ENCODE data around the gene CRYL1. TPM values are rescaled to one million over a fixed set of nuclear protein-coding genes. Genes with fewer than 3 reads are reported as not detected.

Gene CRYL1
- total and polyA plus RNA-seq, 9 of the 15 experiments (the other 6 are each of a cell fraction or from before 2014, with no cell fraction given), result 1.0 to 6.9 (median 2.4) TPM

DNA sequence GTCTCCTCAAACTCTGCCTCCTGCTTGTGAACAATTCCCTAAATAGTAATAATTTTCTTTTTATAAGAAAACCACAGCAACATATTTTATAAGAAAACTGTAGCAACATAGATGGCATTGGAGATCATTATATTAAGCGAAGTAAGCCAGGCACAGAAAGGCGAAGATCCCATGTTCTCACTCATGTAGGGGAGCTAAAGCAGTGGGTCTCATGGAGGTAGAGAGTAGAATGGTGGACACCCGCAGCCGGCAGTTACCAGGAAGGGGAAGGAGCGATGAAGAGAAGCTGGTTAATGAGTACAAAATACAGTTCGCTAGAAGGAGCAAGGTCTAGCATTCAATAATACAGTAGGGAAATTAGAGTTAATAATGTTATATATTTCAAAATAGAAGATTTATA lies 42.9 kb downstream of the CRYL1 start (continued):
- TF ChIP-seq POLR3A (IDR thresholded peaks at IDR 0.05; ENCODE audit: borderline replicate concordance, extremely low read depth, insufficient read depth, insufficient read length) (no peak), RBM22 (IDR thresholded peaks at IDR 0.05; ENCODE audit: low read depth, low read length, poor library complexity, severe bottlenecking) (no peak), ZNF586 (CRISPR knock-in tag; conservative IDR thresholded peaks at IDR 0.05) (no peak)

DNA sequence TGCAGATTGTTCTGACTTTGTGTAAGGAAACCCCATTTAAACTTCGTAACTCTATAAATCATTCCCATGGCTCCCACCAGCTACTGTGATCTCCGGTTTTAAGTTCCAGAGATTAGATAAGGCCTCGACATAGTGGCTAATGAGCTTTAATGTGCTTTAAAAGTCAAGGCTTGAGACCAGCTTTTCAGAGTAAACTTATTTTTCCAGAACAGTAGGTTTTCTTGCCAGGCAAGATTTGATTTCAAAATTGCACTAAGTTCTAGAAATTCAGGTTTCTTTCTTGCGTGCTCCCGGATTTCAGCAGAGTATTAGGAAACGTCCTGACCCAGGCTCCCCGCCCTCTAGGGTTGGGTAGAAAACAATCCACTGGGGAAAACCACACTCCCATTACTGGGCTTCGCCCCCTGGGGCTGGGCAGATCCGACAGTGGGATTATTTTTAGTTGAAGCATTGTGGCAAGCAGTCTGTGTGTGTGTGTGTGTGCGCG lies 43.3 kb downstream of the CRYL1 start:
- H2AFZ ChIP-seq (ENCODE audit: low read depth, low read length), result no peak overlapping the region

More for the DNA sequence above, 43.3 kb downstream of the CRYL1 start:
- CTCF ChIA-PET (ENCODE audit: low intra/inter-chr PET ratio), result no interaction called here
- Histone ChIP-seq H3K4me2 (ENCODE audit: insufficient read depth, low read length) (no peak overlapping the region), H3K9ac (ENCODE audit: insufficient read depth in 1 of 2, low read depth in 2 of 2, low read length in 2 of 2) (no peak overlapping the region), H3K79me2 (ENCODE audit: control insufficient read depth, insufficient read depth, low read length) (no peaks in the 10 kb centered on the region), H3K36me3 (ENCODE audit: control insufficient read depth, insufficient read depth, low read length) (no peaks in the 10 kb centered on the region), H3K27me3 (ENCODE audit: control insufficient read depth in 2 of 2, insufficient read depth in 2 of 2, low read length in 2 of 2) (no peaks in the 10 kb centered on the region), H3K4me1 (replicated peaks in 1 of 2; ENCODE audit: control insufficient read depth in 2 of 2, insufficient read depth in 2 of 2, low read length in 2 of 2) (no peaks in the 10 kb centered on the region; a peak in 1 of 5 replicates), H4K20me1 (replicated peaks; ENCODE audit: control insufficient read depth, insufficient read depth, low read length) (no peaks in the 10 kb centered on the region), H3K4me3 (no peak overlapping the region), H3K9me1 (ENCODE audit: control insufficient read depth, insufficient read depth, low read length) (no peaks in the 10 kb centered on the region), H3K27ac (ENCODE audit: extremely low read depth, low read depth, low read length) (no peak overlapping the region), H3K9me3 (replicated peaks; ENCODE audit: control insufficient read depth, insufficient read depth, low read depth, low read length) (no peaks in the 10 kb centered on the region)
- TF ChIP-seq PTRF (tag; IDR thresholded peaks at IDR 0.05) (no peak), MEIS2 (IDR thresholded peaks at IDR 0.05; ENCODE audit: partially characterized antibody) (peak; percentile 26)
- TF ChIP-seq, protein P1, sequence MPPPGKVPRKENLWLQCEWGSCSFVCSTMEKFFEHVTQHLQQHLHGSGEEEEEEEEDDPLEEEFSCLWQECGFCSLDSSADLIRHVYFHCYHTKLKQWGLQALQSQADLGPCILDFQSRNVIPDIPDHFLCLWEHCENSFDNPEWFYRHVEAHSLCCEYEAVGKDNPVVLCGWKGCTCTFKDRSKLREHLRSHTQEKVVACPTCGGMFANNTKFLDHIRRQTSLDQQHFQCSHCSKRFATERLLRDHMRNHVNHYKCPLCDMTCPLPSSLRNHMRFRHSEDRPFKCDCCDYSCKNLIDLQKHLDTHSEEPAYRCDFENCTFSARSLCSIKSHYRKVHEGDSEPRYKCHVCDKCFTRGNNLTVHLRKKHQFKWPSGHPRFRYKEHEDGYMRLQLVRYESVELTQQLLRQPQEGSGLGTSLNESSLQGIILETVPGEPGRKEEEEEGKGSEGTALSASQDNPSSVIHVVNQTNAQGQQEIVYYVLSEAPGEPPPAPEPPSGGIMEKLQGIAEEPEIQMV (tag; conservative IDR thresholded peaks at IDR 0.05; ENCODE audit: low read depth), result no peak
- no peak for ATAC-seq
- intact Hi-C loops (cut with micrococcal nuclease) (no loop called here), in situ Hi-C loops (cut with MboI) (no loop called here)
- WGBS (ENCODE audit: insufficient coverage, low coverage, missing lambda C conversion rate), result 34% methylated on average over 8 of the region's 11 CpGs
- no peak for DNase-seq (ENCODE audit: extremely low read depth in 1 of 4, low spot score in 3 of 4)
- FAIRE-seq, result no peak
- no TSS peak for BruUV-seq (replicated peaks)
- POLR2A ChIA-PET, result interaction anchor here (1.0 kb wide), 1 partner anchor 408 kb away, joined by 4 read pairs; no protein-coding TSS in a partner anchor

All from K562 (cell line).